ENCODE data around the gene PTCH2.
"Not testable (repeated sequence)": the region's sequence is repeated elsewhere in the genome, so short reads cannot be mapped to it uniquely, and the experiment has no call there.

Gene PTCH2

GRCh38 chr1:44819196-44819607, 23.9 kb downstream of the PTCH2 start:
- DNase-seq, result no peak

DNA sequence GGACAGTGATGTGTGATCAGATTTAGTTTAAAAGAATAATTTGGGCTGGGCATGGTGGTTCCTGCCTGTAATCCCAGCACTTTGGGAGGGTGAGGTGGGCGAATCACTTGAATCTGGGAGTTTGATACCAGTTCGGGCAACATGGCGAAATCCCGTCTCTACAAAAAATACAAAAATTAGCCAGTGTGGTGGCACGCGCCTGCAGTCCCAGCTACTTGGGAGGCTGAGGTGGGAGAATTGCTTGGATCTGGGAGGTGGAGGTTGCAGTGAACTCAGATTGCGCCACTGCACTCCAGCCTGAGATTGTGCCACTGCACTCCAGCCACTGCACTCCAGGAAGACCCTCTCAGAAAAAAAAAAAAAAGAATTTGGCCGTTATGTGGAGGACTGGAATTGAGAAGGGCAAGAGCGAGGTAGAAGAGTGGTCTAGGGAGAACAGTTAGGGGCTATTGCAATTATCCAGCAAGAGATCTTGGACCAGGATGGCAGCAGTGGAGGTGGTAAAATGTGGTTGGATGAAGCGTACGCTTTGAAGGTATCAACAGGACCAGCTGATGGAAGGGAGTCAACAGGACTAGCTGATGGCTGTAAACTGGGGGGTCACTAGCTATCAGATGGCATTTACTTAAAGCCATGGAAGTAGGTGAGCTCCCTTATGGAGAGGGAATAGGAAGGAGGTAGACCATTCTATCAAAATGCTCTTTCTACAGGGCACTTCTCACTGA, 25.1 kb downstream of the PTCH2 start:
- no peak for DNase-seq

DNA sequence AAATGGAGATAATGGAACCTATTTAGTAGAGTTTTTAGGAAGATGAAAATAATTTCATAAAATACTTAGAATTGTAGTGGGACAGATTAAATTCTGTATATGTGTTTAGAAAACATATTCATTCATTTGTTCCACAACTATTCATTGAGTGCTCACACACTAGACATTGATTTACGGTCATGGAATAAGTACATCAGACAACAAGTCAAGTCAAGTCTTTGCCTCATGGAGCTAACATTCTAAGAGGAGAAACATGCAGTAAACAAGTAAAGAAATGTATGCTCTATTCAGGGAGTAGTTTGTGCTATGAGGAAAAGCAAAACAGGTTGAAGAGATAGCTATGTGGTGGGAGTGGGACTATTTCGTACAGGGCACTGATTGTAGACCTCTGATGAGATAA, 25.7 kb downstream of the PTCH2 start:
- DNase-seq, result no peak

DNA sequence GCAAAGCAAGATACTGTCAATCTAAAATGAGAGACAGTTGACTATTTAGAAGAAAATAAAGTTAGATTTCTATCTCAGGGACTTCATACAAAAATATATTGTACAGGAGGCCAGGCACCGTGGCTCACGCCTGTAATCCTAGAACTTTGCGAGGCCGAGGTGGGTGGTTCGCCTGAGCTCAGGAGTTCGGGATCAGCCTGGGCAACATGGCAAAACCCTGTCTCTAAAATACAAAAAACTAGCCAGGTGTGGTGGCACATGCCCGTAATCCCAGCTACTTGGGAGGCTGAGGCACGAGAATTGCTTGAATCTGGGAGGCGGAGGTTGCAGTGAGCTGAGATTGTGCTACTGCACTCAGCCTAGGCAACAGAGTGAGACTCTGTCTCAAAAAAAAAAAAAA, 27.1 kb downstream of the PTCH2 start:
- not testable (repeated sequence) for DNase-seq

GRCh38 chr1:44812822-44813543, 30.1 kb downstream of the PTCH2 start:
- no peak for DNase-seq

- no peak for DNase-seq
Observed at GRCh38 chr1:44811234-44811633, 31.8 kb downstream of the PTCH2 start.

- not testable (repeated sequence) for DNase-seq
Observed at GRCh38 chr1:44810762-44811105, 32.3 kb downstream of the PTCH2 start.

DNA sequence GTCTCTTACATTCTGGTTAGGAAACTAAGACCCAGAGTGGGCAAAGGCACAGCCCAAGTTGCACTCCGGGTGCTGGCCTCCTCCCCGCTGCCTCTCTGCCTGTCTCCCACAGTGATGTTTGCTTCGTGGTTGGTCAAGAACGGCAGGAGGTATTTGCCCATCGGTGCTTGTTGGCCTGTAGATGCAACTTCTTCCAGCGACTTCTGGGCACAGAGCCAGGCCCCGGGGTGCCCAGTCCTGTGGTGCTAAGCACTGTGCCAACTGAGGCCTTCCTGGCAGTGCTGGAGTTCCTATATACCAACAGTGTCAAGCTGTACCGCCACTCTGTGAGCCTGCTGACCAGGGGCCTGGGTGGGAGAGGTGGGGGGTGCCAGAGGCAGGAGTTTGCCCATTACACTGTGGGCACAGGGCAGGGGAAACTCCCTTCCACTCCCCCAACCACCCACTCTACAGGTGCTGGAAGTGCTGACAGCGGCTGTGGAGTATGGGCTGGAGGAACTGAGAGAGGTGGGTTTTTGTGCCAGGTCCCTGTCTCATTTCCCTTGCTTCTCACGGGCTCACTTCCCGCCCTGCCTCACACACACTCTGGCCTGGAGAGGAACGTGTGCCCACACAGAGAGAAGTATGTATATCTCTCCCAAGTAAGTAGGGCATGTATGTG, 32.8 kb downstream of the PTCH2 start:
- DNase-seq, result peak; percentile 31 to 86

DNA sequence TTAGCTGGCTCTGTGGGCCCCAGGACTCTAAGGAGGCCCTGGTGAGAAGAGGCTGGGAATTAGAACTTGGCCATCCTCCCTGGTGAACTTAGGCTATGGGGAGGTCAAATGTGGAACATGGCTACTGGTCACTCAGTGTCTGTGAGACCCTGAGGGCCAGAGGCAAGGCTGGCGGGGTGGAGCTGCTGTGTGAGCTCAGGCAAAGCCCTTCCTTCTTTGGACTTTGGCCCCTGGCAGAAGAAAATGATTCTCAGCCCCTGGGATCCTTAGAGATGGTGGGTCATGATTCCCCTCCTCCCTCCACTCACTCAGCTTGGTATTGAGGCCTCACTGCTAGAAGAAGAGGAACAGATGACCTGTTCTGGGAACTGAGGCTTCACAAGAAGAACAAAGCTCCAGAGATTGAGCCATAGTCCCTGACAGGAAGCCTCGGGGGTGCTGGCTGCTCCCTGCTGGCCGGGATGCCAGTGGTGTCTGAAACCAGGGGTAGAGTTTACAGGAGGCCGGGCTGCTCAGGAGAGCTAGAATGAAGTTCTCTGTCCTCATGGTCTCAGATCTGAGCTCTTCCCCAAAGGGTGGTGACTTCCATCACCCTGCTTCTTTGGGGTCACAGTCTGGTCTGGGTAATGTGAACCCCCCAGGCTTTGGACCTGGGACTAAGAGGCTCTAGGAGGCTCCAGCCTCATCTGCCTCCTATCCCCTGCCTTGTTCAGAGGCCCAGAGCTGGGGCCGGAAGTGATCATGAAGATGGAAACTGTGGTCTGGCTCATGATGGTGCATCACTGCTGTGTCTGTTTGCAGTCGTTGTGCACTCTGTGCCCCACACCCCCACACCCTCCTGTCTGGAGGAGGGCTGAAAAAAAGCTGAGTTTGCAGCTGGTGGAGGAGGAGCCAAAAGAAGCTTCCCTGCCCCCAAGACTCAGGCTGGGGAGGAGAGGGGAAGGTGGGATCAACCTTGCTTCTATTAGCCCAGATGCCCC, 33.8 kb downstream of the PTCH2 start:
- no peak for DNase-seq

GRCh38 chr1:44808063-44808937, 34.8 kb downstream of the PTCH2 start, which contains the start of gene BTBD19:
TSS of gene BTBD19 (plus strand) at chr1:44808523. CDS start at chr1:44808821, 298 bp downstream.
- peak in 1 of 2 experiments; percentile 74 for DNase-seq

DNA sequence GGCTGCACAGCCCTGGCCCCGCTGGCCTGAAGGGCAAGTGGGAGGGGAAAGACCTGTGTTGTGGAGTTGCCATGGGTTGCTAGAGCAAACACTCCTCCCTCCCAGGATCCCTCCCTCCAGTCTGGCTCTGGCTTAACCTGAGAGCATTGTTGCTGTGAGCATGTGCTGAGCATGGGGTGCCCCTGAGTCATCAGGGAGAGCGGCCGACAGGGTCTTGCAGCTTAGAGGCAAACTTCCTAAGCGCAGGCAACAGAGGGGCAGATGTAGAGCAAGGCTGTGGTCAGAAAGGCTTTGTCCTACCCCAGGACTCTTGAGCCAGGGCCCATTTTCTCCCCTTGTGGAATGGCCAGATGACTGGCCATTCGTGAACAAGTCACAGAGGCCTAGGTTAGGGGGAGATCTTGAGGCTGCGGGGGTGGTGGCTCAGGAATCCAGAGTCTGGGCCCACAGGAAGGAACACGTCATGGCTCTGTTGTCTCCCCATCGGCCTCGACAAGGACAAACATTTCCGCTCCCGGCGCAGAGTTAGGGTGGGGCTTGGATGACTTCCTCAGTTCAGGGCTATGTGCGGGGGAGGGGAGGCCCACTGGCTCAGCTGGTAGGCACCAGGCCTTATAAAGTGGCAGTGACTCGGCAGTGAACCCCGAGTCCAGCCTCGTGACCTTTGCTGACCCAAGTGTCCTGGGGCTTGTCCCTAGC, 35.5 kb downstream of the PTCH2 start:
- no peak for DNase-seq

DNA sequence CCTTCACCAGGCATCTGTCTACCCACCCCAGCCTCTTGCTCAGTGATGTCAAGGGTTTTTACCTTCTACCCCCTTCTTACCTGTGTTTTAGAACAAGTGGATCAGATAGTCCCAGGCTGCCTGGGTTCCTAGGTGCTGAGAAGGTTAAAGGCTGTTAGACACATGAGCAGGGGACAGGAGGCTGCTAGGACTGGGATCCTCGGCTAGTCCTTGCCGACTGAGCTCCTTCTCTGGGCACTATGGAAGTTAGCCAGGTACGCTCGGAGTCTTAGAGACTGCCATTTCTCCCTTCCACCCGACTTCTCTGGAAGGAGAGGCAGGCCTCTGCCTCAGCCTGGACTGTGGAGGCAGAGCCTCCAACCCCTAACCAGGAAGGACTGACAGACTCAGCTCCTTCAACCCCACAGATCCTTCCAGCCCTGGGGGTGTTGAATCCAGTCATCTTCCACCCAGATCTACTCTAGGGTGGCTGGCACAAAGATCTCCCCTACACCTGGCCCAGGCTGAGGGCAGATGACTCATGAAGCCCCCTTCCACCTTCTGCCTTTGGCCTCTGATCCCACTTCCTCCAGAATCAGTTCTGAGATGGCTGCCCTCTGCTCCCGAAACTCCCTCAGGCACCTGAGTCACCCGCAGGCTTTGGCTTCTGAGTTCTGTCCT, 36.2 kb downstream of the PTCH2 start, which contains the start of gene DYNLT4:
Gene DYNLT4 (minus strand): TSS at position 648 of the 660 bp plus-strand sequence. CDS start 683 bp downstream, outside the sequence.
- no peak for DNase-seq

DNA sequence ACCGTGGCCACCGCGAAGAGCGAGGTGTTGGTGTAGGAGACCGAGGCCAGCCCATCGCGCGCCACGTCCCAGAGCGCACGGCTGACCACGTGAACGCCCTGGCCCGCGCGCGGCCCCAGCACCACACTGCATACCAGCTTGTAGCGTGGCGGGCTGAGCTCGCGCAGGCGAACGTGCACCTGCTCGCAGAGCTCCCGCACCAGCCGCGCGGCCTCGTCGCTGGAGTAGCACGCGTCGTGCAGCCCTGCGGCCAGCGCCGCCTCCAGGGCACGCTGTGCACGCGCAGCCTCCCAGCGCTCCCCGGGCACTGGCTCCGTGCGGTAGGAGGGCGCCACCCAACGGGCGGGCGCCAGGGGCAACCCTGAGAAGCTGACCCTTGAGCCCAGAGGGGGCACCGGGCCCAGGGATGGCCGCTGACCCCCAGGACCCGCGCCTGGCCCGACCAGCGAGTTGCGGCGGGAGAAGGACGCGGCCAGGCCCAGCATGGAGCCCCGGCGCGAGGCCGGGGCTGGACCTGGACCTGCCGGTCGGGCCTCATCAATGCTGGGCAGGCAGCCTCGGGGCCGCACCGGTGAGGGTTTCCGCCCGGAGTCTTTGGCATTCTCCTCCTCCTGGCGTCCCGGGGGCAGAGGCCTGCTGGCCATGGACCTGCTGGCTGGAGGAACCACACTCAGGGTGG, 36.9 kb downstream of the PTCH2 start:
- no peak for DNase-seq

- DNase-seq, result no peak
Observed at GRCh38 chr1:44805311-44806024, 37.6 kb downstream of the PTCH2 start.

GRCh38 chr1:44803312-44804095, 39.5 kb downstream of the PTCH2 start:
- no peak for DNase-seq

- DNase-seq, result no peak
Observed at GRCh38 chr1:44803062-44803311, 40.1 kb downstream of the PTCH2 start.

- no peak for DNase-seq
Observed at GRCh38 chr1:44802306-44803061, 40.6 kb downstream of the PTCH2 start.
